LNCAP (cell line): ENCODE data around the gene PIP5K1A.

Experiments used
- TF ChIP-seq, protein P1 (sequence below): fragments of 450-650 bp; IDR thresholded peaks from 2 replicates; pipeline ENCODE4 v1.5.1; 2017; ENCODE audit warnings: mild to moderate bottlenecking

The PIP5K1A gene

GRCh38 chr1:151198254-151199127 is at the start of gene PIP5K1A:
TSS of gene PIP5K1A (plus strand) at chr1:151198552. CDS start at chr1:151198997, 445 bp downstream.
- TF ChIP-seq, protein P1, sequence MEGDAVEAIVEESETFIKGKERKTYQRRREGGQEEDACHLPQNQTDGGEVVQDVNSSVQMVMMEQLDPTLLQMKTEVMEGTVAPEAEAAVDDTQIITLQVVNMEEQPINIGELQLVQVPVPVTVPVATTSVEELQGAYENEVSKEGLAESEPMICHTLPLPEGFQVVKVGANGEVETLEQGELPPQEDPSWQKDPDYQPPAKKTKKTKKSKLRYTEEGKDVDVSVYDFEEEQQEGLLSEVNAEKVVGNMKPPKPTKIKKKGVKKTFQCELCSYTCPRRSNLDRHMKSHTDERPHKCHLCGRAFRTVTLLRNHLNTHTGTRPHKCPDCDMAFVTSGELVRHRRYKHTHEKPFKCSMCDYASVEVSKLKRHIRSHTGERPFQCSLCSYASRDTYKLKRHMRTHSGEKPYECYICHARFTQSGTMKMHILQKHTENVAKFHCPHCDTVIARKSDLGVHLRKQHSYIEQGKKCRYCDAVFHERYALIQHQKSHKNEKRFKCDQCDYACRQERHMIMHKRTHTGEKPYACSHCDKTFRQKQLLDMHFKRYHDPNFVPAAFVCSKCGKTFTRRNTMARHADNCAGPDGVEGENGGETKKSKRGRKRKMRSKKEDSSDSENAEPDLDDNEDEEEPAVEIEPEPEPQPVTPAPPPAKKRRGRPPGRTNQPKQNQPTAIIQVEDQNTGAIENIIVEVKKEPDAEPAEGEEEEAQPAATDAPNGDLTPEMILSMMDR = no peak

GRCh38 chr1:151156515-151156819 is 41.9 kb upstream of the PIP5K1A start, which contains the start of gene TNFAIP8L2:
TSS of gene TNFAIP8L2 (plus strand) at chr1:151156649. CDS start at chr1:151158698, 2,049 bp downstream.
- TF ChIP-seq, protein P1 = no peak

- TF ChIP-seq, protein P1 = no peak
Measured at GRCh38 chr1:151157067-151157531, 41.3 kb upstream of the PIP5K1A start.

GRCh38 chr1:151158326-151158725 is 40.0 kb upstream of the PIP5K1A start:
- TF ChIP-seq, protein P1 = no peak

- TF ChIP-seq, protein P1 = no peak
Measured at GRCh38 chr1:151158751-151159251, 39.6 kb upstream of the PIP5K1A start.

DNA sequence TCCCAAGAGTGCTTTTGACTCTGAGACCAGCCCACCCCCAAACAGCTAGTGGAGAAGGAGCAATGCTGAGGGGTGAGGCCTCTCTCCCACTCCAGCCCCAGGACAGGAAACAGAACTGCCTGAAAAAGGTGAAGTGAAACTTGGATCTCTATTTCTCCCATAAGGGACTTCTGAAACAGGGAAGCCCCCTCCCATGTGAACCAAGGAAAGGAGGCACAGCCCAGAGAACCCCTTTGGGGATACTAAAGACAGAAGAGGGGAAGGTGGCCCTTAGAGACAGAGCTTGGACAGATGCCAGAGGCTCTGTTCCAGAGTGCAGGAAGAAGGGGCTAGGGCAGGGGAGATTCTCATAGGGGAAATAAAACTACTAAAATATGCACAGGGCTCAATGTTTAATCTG is 39.0 kb upstream of the PIP5K1A start:
- TF ChIP-seq, protein P1 = no peak

GRCh38 chr1:151164732-151165280 is 33.5 kb upstream of the PIP5K1A start:
- TF ChIP-seq, protein P1 = no peak
